ENCODE results near the gene LRCOL1.

LRCOL1 gene

GRCh38 chr12:132593521-132593920 lies 16.9 kb downstream of the LRCOL1 start:
- peaks cover 0 to 7% (median 3%) of the 10 kb centered on the region in 5 donors for H3K27me3 ChIP-seq (ENCODE audit: control insufficient read depth in 5 of 5, insufficient read depth in 4 of 5, low read length in 5 of 5)
- no peak overlapping the region for H3K9ac ChIP-seq (ENCODE audit: low read length in 5 of 5)
- H3K27ac ChIP-seq (ENCODE audit: low read depth, low read length) = no peak overlapping the region
- peaks cover 0 to 17% (median 14%) of the 10 kb centered on the region in 5 donors for H3K4me1 ChIP-seq (ENCODE audit: control insufficient read depth in 5 of 5, insufficient read depth in 5 of 5, low read length in 5 of 5)
- H3K9me3 ChIP-seq (ENCODE audit: control insufficient read depth in 5 of 5, low read length in 5 of 5) = peaks cover 0 to 7% (median 5%) of the 10 kb centered on the region in 5 donors
- H3K4me3 ChIP-seq (ENCODE audit: low read depth in 1 of 5, low read length in 5 of 5) = peak overlapping the region in 4 of 5 donors; percentile 11 to 49 (median 24)
- H3K36me3 ChIP-seq (ENCODE audit: control insufficient read depth in 5 of 5, insufficient read depth in 5 of 5, low read length in 5 of 5) = no peaks in the 10 kb centered on the region

- no peaks in the 10 kb centered on the region for H3K36me3 ChIP-seq (ENCODE audit: control insufficient read depth in 5 of 5, insufficient read depth in 5 of 5, low read length in 5 of 5)
- no peak overlapping the region for H3K4me3 ChIP-seq (ENCODE audit: low read depth in 1 of 5, low read length in 5 of 5)
- peaks cover 0 to 7% (median 3%) of the 10 kb centered on the region in 5 donors for H3K27me3 ChIP-seq (ENCODE audit: control insufficient read depth in 5 of 5, insufficient read depth in 4 of 5, low read length in 5 of 5)
- no peak overlapping the region for H3K9ac ChIP-seq (ENCODE audit: low read length in 5 of 5)
- H3K4me1 ChIP-seq (ENCODE audit: control insufficient read depth in 5 of 5, insufficient read depth in 5 of 5, low read length in 5 of 5) = peaks cover 0 to 16% (median 14%) of the 10 kb centered on the region in 5 donors
- peaks cover 0 to 9% (median 5%) of the 10 kb centered on the region in 5 donors for H3K9me3 ChIP-seq (ENCODE audit: control insufficient read depth in 5 of 5, low read length in 5 of 5)
- no peak overlapping the region for H3K27ac ChIP-seq (ENCODE audit: low read depth, low read length)
These were observed 17.3 kb downstream of the LRCOL1 start for GRCh38 chr12:132593071-132593470.

GRCh38 chr12:132592282-132592970 lies 18.0 kb downstream of the LRCOL1 start:
- no peak overlapping the region for H3K27ac ChIP-seq (ENCODE audit: low read depth, low read length)
- no peaks in the 10 kb centered on the region for H3K36me3 ChIP-seq (ENCODE audit: control insufficient read depth in 5 of 5, insufficient read depth in 5 of 5, low read length in 5 of 5)
- H3K9me3 ChIP-seq (ENCODE audit: control insufficient read depth in 5 of 5, low read length in 5 of 5) = peaks cover 0 to 9% (median 5%) of the 10 kb centered on the region in 5 donors
- no peak overlapping the region for H3K4me3 ChIP-seq (ENCODE audit: low read depth in 1 of 5, low read length in 5 of 5)
- peaks cover 0 to 12% (median 11%) of the 10 kb centered on the region in 5 donors for H3K4me1 ChIP-seq (ENCODE audit: control insufficient read depth in 5 of 5, insufficient read depth in 5 of 5, low read length in 5 of 5)
- peaks cover 0 to 7% (median 3%) of the 10 kb centered on the region in 5 donors for H3K27me3 ChIP-seq (ENCODE audit: control insufficient read depth in 5 of 5, insufficient read depth in 4 of 5, low read length in 5 of 5)
- H3K9ac ChIP-seq (ENCODE audit: low read length in 5 of 5) = no peak overlapping the region

DNA sequence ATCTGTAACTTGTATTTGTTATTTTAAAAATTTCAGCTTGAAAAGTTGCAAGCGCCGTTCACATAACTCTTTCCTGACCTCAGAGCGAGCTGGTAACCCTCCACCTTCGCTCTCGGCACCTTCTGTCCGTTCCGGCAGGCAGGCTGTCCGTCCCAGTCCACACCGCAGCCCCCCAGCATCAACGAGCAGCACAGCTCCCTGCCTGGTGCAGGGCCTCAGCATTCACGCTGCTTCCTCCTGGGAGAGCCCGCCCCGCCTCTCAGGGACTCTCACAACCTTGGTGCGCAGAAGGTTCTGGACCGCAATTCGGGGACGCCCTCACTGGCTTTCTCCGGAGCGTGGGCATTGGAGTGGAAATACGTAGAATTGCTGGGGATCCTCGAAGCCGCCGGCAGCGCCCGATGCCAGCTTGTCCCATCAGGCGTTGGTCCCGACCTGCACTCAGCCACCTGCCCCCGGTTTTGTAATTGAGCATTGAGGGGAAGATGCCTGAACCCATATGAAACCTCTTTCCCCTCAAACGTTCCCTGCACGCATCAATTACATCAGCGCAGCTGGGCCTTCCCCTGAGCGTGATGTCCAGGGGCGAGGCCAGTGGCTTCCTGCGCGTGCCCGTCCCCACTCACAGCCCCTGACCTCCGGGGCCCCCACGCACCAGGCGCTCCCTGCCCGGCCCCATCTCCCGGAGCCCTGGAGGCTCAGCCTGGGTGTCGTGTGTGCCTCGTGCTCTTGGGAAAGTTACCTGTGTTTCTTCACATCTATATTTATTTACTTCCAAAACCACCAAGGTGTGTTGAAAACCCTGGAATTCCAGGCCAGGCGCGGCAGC lies 19.1 kb downstream of the LRCOL1 start:
- Histone ChIP-seq H3K27me3 (ENCODE audit: control insufficient read depth in 5 of 5, insufficient read depth in 4 of 5, low read length in 5 of 5) (peaks cover 0 to 6% (median 3%) of the 10 kb centered on the region in 5 donors), H3K4me3 (ENCODE audit: low read depth in 1 of 5, low read length in 5 of 5) (no peak overlapping the region)

DNA sequence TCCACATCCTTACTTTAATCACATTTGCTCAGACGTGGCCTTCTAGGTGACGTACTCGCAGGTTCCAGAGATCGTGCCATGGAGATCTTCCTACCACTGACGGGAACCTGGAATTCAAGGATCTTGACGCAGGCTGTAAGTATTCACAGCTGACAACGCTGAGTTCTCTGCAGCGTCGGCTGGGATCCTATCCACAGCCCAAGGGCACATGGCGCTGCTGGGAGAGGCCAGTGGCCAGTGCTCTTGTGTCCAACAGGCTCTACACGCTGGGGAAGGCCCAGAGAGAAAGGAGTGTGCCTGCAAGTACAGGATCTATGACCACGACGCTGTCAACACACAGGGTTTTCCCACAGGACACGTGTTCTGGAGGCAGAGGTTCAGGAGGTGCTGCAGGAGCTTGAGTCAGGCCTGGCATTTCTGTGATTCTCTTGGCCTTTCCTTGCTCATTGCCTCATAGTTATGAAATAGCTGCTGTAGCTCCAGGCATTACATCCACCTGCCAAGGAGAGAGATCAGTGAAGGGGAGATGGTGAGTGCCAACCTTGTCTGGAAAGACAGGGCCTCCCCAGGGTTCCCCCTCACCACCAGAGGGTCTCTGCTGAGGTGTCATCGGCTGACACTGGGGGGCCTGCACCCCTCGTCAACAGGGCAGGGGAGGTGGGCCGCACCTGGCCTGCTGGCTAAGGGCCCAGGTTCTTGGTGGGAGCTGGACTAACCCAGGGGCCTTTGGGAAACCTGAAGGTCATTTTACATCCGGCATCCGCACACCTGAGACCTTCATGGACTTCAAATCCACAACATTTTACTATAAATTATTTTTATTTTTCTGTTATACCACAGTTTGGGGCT lies 21.3 kb downstream of the LRCOL1 start:
- H3K4me1 ChIP-seq (ENCODE audit: control insufficient read depth in 5 of 5, insufficient read depth in 5 of 5, low read length in 5 of 5) = peaks cover 0 to 8% (median 7%) of the 10 kb centered on the region in 5 donors
- H3K9ac ChIP-seq (ENCODE audit: low read length in 5 of 5) = no peak overlapping the region
- peaks cover 0 to 4% (median 0%) of the 10 kb centered on the region in 5 donors for H3K36me3 ChIP-seq (ENCODE audit: control insufficient read depth in 5 of 5, insufficient read depth in 5 of 5, low read length in 5 of 5)
- H3K4me3 ChIP-seq (ENCODE audit: low read depth in 1 of 5, low read length in 5 of 5) = no peak overlapping the region
- H3K9me3 ChIP-seq (ENCODE audit: control insufficient read depth in 5 of 5, low read length in 5 of 5) = peaks cover 0 to 9% (median 5%) of the 10 kb centered on the region in 5 donors
- H3K27ac ChIP-seq (ENCODE audit: low read depth, low read length) = no peak overlapping the region
- peaks cover 0 to 7% (median 0%) of the 10 kb centered on the region in 5 donors for H3K27me3 ChIP-seq (ENCODE audit: control insufficient read depth in 5 of 5, insufficient read depth in 4 of 5, low read length in 5 of 5)

More for the DNA sequence above, 19.1 kb downstream of the LRCOL1 start:
- Histone ChIP-seq H3K36me3 (ENCODE audit: control insufficient read depth in 5 of 5, insufficient read depth in 5 of 5, low read length in 5 of 5) (no peaks in the 10 kb centered on the region), H3K4me1 (ENCODE audit: control insufficient read depth in 5 of 5, insufficient read depth in 5 of 5, low read length in 5 of 5) (peaks cover 0 to 10% (median 10%) of the 10 kb centered on the region in 5 donors), H3K9ac (ENCODE audit: low read length in 5 of 5) (no peak overlapping the region), H3K9me3 (ENCODE audit: control insufficient read depth in 5 of 5, low read length in 5 of 5) (peaks cover 0 to 9% (median 5%) of the 10 kb centered on the region in 5 donors), H3K27ac (ENCODE audit: low read depth, low read length) (no peak overlapping the region)

DNA sequence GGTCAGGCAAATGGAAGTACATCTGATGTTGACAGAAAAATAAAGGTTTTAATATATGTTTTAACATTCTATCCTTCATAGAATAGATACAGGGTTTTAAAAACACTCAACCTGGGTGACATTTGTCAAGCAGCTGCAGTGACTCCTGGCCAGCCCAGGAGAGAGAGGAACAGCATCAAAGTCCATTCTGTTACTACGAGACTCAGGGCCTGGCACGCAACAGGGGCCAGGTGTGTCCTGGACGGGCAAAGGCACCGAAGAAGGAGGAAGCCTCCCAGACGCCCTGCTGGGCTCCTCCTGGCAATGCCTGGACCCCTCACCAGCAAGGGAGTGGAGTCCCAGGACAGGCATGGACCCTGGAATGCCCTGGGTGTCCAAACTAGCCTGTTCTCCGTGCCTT lies 22.1 kb downstream of the LRCOL1 start:
- Histone ChIP-seq H3K27ac (ENCODE audit: low read depth, low read length) (no peak overlapping the region), H3K9me3 (ENCODE audit: control insufficient read depth in 5 of 5, low read length in 5 of 5) (peaks cover 0 to 9% (median 5%) of the 10 kb centered on the region in 5 donors), H3K4me3 (ENCODE audit: low read depth in 1 of 5, low read length in 5 of 5) (no peak overlapping the region), H3K36me3 (ENCODE audit: control insufficient read depth in 5 of 5, insufficient read depth in 5 of 5, low read length in 5 of 5) (peaks cover 0 to 9% (median 0%) of the 10 kb centered on the region in 5 donors), H3K9ac (ENCODE audit: low read length in 5 of 5) (no peak overlapping the region), H3K4me1 (ENCODE audit: control insufficient read depth in 5 of 5, insufficient read depth in 5 of 5, low read length in 5 of 5) (peaks cover 0 to under 1% (median 0%) of the 10 kb centered on the region in 5 donors), H3K27me3 (ENCODE audit: control insufficient read depth in 5 of 5, insufficient read depth in 4 of 5, low read length in 5 of 5) (peaks cover 0 to 7% (median 0%) of the 10 kb centered on the region in 5 donors)

GRCh38 chr12:132587781-132588180 lies 22.6 kb downstream of the LRCOL1 start:
- Histone ChIP-seq H3K9ac (ENCODE audit: low read length in 5 of 5) (no peak overlapping the region), H3K27ac (ENCODE audit: low read depth, low read length) (no peak overlapping the region), H3K9me3 (ENCODE audit: control insufficient read depth in 5 of 5, low read length in 5 of 5) (peaks cover 0 to 9% (median 5%) of the 10 kb centered on the region in 5 donors), H3K4me1 (ENCODE audit: control insufficient read depth in 5 of 5, insufficient read depth in 5 of 5, low read length in 5 of 5) (peaks cover 0 to 4% (median 1%) of the 10 kb centered on the region in 5 donors), H3K27me3 (ENCODE audit: control insufficient read depth in 5 of 5, insufficient read depth in 4 of 5, low read length in 5 of 5) (peaks cover 0 to 7% (median 0%) of the 10 kb centered on the region in 5 donors), H3K4me3 (ENCODE audit: low read depth in 1 of 5, low read length in 5 of 5) (no peak overlapping the region), H3K36me3 (ENCODE audit: control insufficient read depth in 5 of 5, insufficient read depth in 5 of 5, low read length in 5 of 5) (peaks cover 0 to 9% (median 0%) of the 10 kb centered on the region in 5 donors)

DNA sequence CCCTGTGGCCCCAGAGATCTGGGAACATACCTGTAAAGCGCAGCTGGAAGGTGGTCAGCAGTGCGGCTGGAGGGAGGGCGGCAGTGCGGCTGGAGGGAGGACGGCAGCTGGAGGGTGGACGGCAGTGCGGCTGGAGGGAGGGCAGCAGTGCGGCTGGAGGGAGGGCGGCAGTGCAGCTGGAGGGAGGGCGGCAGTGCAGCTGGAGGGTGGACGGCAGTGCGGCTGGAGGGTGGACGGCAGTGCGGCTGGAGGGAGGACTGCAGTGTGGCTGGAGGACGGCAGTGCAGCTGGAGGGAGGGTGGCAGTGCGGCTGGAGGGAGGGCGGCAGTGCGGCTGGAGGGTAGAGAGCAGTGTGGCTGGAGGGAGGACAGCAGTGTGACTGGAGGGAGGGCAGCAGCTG lies 23.5 kb downstream of the LRCOL1 start:
- peaks cover 0 to 11% (median 5%) of the 10 kb centered on the region in 5 donors for H3K4me1 ChIP-seq (ENCODE audit: control insufficient read depth in 5 of 5, insufficient read depth in 5 of 5, low read length in 5 of 5)
- H3K27me3 ChIP-seq (ENCODE audit: control insufficient read depth in 5 of 5, insufficient read depth in 4 of 5, low read length in 5 of 5) = peaks cover 0 to 7% (median 0%) of the 10 kb centered on the region in 5 donors
- no peak overlapping the region for H3K9ac ChIP-seq (ENCODE audit: low read length in 5 of 5)
- H3K4me3 ChIP-seq (ENCODE audit: low read depth in 1 of 5, low read length in 5 of 5) = no peak overlapping the region
- peaks cover 0 to 9% (median 0%) of the 10 kb centered on the region in 5 donors for H3K36me3 ChIP-seq (ENCODE audit: control insufficient read depth in 5 of 5, insufficient read depth in 5 of 5, low read length in 5 of 5)
- peaks cover 0 to 9% (median 5%) of the 10 kb centered on the region in 5 donors for H3K9me3 ChIP-seq (ENCODE audit: control insufficient read depth in 5 of 5, low read length in 5 of 5)
- no peak overlapping the region for H3K27ac ChIP-seq (ENCODE audit: low read depth, low read length)

DNA sequence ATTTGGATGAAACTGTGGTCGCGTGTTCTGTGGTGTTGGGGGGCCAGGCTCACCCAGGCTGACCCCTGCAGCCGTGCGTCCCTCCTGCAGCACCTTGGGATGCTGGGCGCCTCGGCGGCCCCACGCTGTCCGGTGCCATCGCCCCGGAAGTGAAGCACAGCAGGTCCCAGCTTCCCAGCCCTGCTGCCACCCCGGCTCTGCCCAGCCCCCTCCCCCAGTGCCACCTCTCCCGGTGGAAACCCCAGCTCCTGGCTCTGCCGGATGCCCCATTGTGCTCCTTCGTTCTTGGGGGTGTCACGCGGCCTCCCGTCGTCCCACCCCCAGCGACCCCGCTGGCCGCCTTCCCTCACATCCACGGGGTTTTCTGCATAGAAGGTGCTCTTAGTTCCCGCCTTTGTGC lies 25.2 kb downstream of the LRCOL1 start:
- Histone ChIP-seq H3K27me3 (ENCODE audit: control insufficient read depth in 5 of 5, insufficient read depth in 4 of 5, low read length in 5 of 5) (peaks cover 0 to 7% (median 0%) of the 10 kb centered on the region in 5 donors), H3K27ac (ENCODE audit: low read depth, low read length) (no peak overlapping the region), H3K4me1 (ENCODE audit: control insufficient read depth in 5 of 5, insufficient read depth in 5 of 5, low read length in 5 of 5) (peaks cover 0 to 13% (median 7%) of the 10 kb centered on the region in 5 donors), H3K9me3 (ENCODE audit: control insufficient read depth in 5 of 5, low read length in 5 of 5) (peaks cover 0 to 9% (median 5%) of the 10 kb centered on the region in 5 donors), H3K9ac (ENCODE audit: low read length in 5 of 5) (no peak overlapping the region), H3K36me3 (ENCODE audit: control insufficient read depth in 5 of 5, insufficient read depth in 5 of 5, low read length in 5 of 5) (peaks cover 0 to 22% (median 11%) of the 10 kb centered on the region in 5 donors), H3K4me3 (ENCODE audit: low read depth in 1 of 5, low read length in 5 of 5) (no peak overlapping the region)

All from subcutaneous abdominal adipose tissue (tissue), 5 donors.